PFSK-1 (cell line): ENCODE data around the gene ASMTL.
A peak's percentile ranks its signal among the peaks of the same experiment; 100 is the strongest.

Experiments
- FOXP2 ChIP-seq: optimal IDR thresholded peaks from 2 replicates; pipeline ENCODE3; 2011; ENCODE audit warnings: borderline replicate concordance, control low read depth, inconsistent platforms; ENCODE audit not compliant: insufficient read depth; ENCODE audit errors: extremely low read length, extremely low read depth
- POLR2AphosphoS5 ChIP-seq: IDR thresholded peaks from 2 replicates; pipeline ENCODE4 v1.6.1; 2012; ENCODE audit warnings: low read depth, mild to moderate bottlenecking, control low read depth, low read length, moderate library complexity
- TAF1 ChIP-seq: IDR thresholded peaks from 2 replicates; pipeline ENCODE4 v1.6.1; 2012; ENCODE audit warnings: low read length, control low read depth, borderline replicate concordance; ENCODE audit not compliant: insufficient read depth
- TF ChIP-seq, protein P1 (sequence below), 2 experiments: IDR thresholded peaks; 2 replicates each; pipeline versions ENCODE4 v1.6.1 to v1.8.0; 2011 to 2012; ENCODE audit warnings: low read depth in 2 of 2, low read length in 2 of 2, control low read depth in 1 of 2, inconsistent platforms in 1 of 2, mild to moderate bottlenecking in 1 of 2, moderate library complexity in 1 of 2; ENCODE audit not compliant: insufficient read depth in 1 of 2

DNA sequence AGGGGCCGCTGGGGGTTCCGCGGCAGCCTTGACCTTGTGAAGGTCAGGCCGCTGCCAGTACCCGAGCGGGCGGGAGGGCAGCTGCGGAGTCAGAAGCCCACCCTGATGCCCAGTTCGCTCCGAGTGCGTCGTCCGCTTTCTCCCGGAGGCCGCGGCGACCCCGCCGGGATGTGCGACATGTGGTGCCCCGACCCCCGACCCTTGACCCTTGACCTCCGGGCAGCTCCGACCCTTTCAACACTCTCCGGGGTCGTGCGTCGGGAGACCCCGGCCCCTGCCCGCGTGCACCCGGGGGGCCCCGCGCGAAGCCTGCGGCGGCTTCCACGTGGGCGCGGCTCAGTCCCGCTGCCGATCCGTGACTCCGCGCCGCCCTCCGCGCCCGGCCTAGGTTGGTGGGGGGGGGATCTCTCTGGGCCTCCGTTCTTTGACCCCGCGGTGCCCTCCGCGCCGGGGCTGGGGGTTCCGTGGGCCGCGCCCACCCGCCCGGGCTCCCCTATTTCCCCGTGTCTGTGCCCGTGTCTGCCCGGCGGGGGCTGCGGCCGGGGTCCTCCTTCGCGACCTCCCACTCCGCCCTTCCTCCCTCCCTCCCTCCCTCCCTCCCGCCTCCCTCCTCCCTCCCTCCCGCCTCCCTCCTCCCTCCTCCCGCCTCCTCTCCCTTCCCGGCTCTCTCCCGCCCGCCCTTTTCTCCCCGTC, 60.2 kb downstream of the ASMTL start:
- TF ChIP-seq POLR2AphosphoS5 (no peak; the same call in 1 of the 2 replicates), FOXP2 (no peak), TAF1 (peak; percentile 11; the same call in 1 of the 2 replicates)
- TF ChIP-seq, protein P1, sequence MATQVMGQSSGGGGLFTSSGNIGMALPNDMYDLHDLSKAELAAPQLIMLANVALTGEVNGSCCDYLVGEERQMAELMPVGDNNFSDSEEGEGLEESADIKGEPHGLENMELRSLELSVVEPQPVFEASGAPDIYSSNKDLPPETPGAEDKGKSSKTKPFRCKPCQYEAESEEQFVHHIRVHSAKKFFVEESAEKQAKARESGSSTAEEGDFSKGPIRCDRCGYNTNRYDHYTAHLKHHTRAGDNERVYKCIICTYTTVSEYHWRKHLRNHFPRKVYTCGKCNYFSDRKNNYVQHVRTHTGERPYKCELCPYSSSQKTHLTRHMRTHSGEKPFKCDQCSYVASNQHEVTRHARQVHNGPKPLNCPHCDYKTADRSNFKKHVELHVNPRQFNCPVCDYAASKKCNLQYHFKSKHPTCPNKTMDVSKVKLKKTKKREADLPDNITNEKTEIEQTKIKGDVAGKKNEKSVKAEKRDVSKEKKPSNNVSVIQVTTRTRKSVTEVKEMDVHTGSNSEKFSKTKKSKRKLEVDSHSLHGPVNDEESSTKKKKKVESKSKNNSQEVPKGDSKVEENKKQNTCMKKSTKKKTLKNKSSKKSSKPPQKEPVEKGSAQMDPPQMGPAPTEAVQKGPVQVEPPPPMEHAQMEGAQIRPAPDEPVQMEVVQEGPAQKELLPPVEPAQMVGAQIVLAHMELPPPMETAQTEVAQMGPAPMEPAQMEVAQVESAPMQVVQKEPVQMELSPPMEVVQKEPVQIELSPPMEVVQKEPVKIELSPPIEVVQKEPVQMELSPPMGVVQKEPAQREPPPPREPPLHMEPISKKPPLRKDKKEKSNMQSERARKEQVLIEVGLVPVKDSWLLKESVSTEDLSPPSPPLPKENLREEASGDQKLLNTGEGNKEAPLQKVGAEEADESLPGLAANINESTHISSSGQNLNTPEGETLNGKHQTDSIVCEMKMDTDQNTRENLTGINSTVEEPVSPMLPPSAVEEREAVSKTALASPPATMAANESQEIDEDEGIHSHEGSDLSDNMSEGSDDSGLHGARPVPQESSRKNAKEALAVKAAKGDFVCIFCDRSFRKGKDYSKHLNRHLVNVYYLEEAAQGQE (IDR thresholded peaks at IDR 0.05; ENCODE audit: insufficient read depth in 1 of 2, low read depth in 2 of 2, low read length in 2 of 2) = no peak
